Memory B cell (primary cell): ENCODE measurements around the gene NUDCD3.

Experiments
- ATAC-seq: fragments of 150-1000 bp; cut with Tn5 transposase; 2 replicates; pipeline ENCODE4 v1.10.0; 2021; ENCODE audit warnings: low read depth, mild to moderate bottlenecking, moderate library complexity
- DNase-seq, 2 donors: peaks; one replicate each; pipeline ENCODE4 v3.0.0; 2022; ENCODE audit warnings: low spot score in 2 of 2
- H3K27ac Mint-ChIP-seq: one replicate; pipeline ENCODE4 v1.8.0; 2022; ENCODE audit warnings: mild to moderate bottlenecking, moderate library complexity, mixed read lengths
- H3K27me3 Mint-ChIP-seq: one replicate; pipeline ENCODE4 v1.8.0; 2022; ENCODE audit warnings: mixed read lengths
- H3K36me3 Mint-ChIP-seq: one replicate; pipeline ENCODE4 v1.8.0; 2022; ENCODE audit warnings: mild to moderate bottlenecking, mixed read lengths
- H3K4me1 Mint-ChIP-seq: one replicate; pipeline ENCODE4 v1.8.0; 2022; ENCODE audit warnings: mixed read lengths
- H3K4me3 Mint-ChIP-seq: one replicate; pipeline ENCODE4 v1.8.0; 2022; ENCODE audit warnings: mild to moderate bottlenecking, moderate library complexity, mixed read lengths
- H3K9me3 Mint-ChIP-seq: one replicate; pipeline ENCODE4 v1.8.0; 2022; ENCODE audit warnings: mixed read lengths

Gene NUDCD3

DNA sequence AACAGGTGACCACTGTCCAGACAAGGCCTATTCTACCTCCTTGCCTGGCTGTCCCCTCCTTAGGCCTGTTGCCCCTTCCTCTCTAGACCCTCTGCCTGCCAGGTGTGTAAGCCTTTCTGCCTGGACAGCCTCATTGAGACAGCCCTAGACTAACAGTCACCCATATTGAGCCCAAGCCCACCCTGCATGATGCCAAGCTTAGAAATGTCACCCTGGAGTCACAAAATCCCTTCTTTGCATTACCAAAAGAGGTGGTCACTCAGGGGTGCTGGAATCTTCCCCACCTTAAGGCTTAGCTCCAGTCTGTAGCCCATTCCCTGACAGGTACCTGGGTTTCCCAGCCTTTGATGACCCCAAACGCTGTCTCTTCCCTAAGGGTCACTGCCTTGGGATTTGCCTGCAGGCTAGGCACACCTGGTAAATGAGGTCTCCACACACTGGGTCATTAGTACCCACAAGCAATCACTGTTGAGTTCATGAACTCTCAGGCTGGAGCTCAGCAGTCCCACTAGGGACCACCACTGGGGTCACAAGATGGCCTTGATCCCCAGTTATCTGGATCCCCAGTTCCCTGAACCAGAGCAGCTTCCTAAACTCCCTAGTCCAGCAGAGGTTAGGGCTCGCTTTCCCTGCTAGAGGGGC, 110.1 kb downstream of the NUDCD3 start:
- ATAC-seq, result no peak
- Mint-ChIP-seq H3K9me3 (no peaks in the 10 kb centered on the region), H3K27ac (no peak overlapping the region), H3K27me3 (peaks cover 2% of the 10 kb centered on the region), H3K36me3 (peaks cover 9% of the 10 kb centered on the region), H3K4me1 (peaks cover 25% of the 10 kb centered on the region), H3K4me3 (no peak overlapping the region)
- no peak for DNase-seq

DNA sequence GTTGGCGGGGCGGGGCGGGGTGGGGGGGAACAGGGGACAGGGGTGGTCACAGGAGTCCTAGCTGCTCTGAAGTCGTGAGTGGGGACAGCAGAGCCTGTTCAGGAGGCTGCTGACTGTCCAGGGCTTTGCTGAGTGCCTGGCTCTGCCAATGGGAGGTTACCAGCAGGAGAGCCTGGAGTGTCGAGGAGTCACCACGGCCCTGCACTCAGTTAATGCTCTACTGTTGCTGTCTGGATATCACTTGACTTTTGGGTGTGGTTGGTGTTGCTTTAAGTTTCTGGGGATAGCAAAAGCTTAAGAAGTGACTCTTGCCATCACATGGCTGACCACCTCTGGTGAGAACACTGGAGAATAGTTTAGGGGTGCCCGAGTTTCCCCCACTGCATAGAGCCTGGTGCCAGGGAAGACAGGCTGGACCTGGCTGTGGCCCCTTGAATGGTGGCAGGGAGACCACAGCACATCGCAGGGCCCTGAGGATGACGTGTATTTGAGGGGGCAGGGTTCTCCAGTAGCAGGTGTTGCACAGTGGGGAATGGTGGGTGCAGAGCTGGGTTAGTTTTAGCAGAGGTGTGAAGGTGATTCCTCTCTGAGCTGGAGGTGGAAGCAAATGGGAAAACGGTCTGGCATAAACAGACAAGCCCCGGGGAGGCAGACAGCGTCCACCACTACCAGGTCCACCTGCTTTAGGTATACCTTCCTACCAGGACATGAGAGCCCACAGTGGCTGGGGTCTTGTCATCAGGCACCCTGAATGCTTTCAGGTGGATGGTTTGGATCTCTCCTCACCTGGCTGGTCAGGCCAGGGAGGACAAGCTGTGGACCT, 110.9 kb downstream of the NUDCD3 start:
- Mint-ChIP-seq H3K4me3 (no peak overlapping the region), H3K27ac (no peak overlapping the region), H3K27me3 (peaks cover 2% of the 10 kb centered on the region), H3K4me1 (peaks cover 25% of the 10 kb centered on the region), H3K9me3 (no peaks in the 10 kb centered on the region), H3K36me3 (peaks cover 4% of the 10 kb centered on the region)
- ATAC-seq, result no peak
- DNase-seq, result no peak

DNA sequence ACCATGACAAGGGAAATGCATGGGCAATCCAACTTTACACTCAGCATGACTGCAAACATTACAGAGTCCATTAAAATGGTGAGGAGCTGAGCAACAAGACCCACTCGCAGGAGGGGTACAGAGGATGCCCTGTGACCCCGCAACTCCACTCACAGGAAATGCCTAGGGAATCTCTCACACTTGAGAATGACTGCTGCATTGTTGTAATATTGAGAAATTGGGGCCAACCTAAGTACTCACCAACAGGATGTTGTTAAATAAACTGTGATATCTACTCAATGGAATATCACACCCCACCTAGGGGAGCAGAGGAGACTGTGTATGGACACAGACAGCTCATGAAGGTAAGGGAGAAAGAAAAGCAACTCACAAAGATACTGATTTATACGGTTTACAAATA, 111.7 kb downstream of the NUDCD3 start:
- Mint-ChIP-seq H3K36me3 (peaks cover 3% of the 10 kb centered on the region), H3K9me3 (no peaks in the 10 kb centered on the region), H3K27ac (peak overlapping the region; percentile 70), H3K4me3 (no peak overlapping the region), H3K4me1 (peaks cover 25% of the 10 kb centered on the region), H3K27me3 (peaks cover 4% of the 10 kb centered on the region)
- ATAC-seq, result no peak
- no peak for DNase-seq

DNA sequence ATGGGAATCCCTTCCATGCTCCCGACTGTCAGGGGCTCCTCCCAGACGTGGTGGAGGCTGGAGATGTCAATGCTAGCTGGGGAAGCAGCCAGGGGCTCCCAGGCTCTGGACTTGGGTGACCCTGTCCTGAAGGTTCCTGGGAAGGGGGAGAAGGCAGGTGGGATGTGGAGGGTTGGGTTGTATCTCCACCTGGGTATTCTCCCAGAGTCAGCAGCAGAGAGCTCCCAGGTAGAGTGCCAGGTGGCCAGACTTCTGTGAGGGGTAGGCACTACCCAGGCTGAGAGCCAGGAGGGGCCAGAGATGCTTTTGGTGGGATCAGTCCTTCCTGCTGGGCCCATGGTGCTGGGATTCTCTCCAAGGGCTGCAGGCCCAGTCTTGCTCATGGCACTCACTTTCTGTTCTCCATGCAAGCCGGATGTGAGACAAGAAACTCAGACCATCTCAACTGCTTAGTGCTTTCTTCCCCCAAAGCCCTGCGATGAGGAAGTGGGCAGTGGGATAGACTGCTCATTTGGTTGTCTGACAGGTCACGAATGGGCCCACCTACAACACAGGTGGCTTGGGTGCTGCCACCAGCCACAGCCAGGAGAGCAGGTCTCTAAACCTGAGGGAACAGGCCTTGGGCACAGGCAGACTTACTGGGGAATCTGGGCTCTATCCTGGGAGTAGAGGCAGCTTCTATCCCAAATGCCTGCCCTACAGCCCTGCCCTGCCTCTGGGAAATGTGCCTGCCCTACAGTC, 112.6 kb downstream of the NUDCD3 start:
- H3K27me3 Mint-ChIP-seq, result peaks cover 4% of the 10 kb centered on the region
- DNase-seq, result peak in 1 of 2 donors; percentile 24

DNA sequence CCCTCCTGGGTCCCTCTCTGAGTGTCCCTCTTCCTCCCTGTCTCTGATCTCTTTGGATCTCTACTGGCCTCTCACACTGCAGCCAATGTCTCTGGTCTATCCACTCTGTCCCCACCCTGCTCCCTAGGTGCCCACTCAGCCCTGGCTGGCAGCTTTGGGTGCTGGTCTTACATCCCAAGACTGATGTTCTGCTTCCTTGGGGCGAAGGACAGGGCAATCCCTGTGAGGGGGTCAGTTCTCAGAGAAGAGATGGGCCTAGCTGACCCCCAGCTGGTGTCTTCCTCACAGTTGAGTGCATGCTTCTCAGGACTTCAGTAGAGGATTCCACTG, 113.4 kb downstream of the NUDCD3 start:
- peaks cover 25% of the 10 kb centered on the region for H3K4me1 Mint-ChIP-seq
- H3K4me3 Mint-ChIP-seq, result no peak overlapping the region
- no peaks in the 10 kb centered on the region for H3K9me3 Mint-ChIP-seq
- no peak for DNase-seq
- peak overlapping the region; percentile 70 for H3K27ac Mint-ChIP-seq
- peaks cover 3% of the 10 kb centered on the region for H3K36me3 Mint-ChIP-seq
- H3K27me3 Mint-ChIP-seq, result peaks cover 4% of the 10 kb centered on the region
- no peak for ATAC-seq

More for the DNA sequence above, 112.6 kb downstream of the NUDCD3 start:
- peak; percentile 90 for ATAC-seq
- Mint-ChIP-seq H3K4me3 (no peak overlapping the region), H3K9me3 (no peaks in the 10 kb centered on the region), H3K27ac (peak overlapping the region; percentile 70), H3K4me1 (peaks cover 25% of the 10 kb centered on the region), H3K36me3 (peaks cover 3% of the 10 kb centered on the region)

DNA sequence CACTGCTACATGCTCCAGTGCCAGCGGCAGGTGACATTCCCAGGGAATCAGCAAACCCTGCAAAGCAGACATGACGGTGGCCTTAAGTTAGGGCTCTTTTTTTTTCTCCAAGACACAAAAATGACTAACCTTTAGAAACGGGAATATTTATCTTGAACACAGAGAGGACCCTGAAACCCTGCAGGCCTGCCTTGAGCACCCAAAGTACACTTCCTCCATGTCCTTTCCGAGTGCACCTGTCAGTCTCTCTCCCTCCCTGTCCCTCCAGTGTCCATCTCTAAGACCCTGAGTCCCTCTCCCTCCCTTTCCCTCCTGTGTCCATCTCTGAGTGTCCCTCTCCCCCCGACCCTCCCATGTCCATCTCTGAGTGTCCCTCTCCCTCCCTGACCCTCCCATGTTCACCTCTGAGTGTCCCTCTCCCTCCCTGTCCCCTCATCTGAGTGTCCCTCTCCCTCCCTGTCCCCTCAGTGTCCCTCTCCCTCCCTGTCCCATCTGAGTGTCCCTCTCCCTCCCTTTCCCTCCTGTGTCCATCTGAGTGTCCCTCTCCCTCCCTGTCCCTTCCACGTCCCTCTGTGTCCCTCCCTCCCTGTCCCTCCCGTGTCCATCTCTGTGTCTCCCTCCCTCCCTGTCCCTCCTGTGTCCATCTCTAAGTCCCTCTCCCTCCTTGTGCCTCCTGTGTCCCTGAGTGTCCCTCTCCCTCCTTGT, 113.9 kb downstream of the NUDCD3 start:
- H3K4me3 Mint-ChIP-seq, result no peak overlapping the region

DNA sequence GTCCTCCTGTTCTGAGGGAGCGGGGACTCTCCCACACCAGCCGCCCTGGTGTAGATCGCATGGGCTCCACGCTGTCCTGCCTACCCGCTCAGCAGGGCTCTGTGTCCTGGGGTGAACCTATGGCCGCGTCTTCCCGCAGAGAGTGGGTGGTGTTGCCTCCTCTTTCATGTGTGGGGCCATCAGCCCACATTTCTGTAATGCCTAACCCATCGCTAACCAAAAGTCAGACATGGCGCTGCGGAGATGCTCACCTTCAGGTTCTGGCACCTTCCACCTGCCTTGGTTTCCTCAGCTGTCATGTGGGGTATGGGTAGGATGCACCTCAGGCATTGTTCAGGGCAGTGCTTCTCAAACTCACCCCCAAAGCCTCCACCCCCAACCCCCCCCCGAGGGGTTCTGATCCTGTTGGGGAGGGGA, 114.5 kb downstream of the NUDCD3 start:
- peaks cover 25% of the 10 kb centered on the region for H3K4me1 Mint-ChIP-seq
- no peaks in the 10 kb centered on the region for H3K36me3 Mint-ChIP-seq
- no peaks in the 10 kb centered on the region for H3K9me3 Mint-ChIP-seq
- peaks cover 4% of the 10 kb centered on the region for H3K27me3 Mint-ChIP-seq
- no peak overlapping the region for H3K4me3 Mint-ChIP-seq
- DNase-seq (no peak), ATAC-seq (no peak)
- no peak overlapping the region for H3K27ac Mint-ChIP-seq

More for the DNA sequence above, 113.9 kb downstream of the NUDCD3 start:
- Mint-ChIP-seq H3K4me1 (peaks cover 25% of the 10 kb centered on the region), H3K36me3 (peaks cover under 1% of the 10 kb centered on the region), H3K9me3 (no peaks in the 10 kb centered on the region), H3K27me3 (peaks cover 4% of the 10 kb centered on the region), H3K27ac (peak overlapping the region; percentile 70)
- ATAC-seq (no peak), DNase-seq (no peak)

DNA sequence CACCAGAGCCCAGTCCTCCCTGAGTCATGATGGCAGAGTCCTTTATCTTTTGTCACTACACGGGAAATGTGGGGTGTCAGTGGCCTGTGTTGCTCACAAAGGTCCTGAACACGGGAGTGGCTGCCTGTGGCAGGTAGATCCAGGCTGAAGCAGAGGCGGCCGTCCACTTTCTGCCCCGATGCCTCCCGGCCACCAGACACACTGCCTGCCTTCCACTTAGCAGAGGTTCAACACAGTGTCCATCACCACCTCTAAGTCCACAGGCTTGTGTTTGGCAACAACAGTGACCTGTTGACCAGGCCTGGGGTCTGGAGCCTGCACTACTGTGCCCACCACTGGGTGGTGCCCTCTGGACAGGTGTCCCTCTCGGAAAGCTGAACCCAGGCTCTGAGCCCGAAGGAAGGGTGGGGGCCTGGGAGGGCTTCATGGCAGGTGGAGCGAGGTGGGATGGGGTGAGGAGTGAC, 115.2 kb downstream of the NUDCD3 start:
- Mint-ChIP-seq H3K4me1 (peaks cover 25% of the 10 kb centered on the region), H3K27me3 (peaks cover 4% of the 10 kb centered on the region), H3K27ac (no peak overlapping the region), H3K4me3 (no peak overlapping the region), H3K36me3 (no peaks in the 10 kb centered on the region), H3K9me3 (no peaks in the 10 kb centered on the region)
- ATAC-seq (no peak), DNase-seq (no peak)

DNA sequence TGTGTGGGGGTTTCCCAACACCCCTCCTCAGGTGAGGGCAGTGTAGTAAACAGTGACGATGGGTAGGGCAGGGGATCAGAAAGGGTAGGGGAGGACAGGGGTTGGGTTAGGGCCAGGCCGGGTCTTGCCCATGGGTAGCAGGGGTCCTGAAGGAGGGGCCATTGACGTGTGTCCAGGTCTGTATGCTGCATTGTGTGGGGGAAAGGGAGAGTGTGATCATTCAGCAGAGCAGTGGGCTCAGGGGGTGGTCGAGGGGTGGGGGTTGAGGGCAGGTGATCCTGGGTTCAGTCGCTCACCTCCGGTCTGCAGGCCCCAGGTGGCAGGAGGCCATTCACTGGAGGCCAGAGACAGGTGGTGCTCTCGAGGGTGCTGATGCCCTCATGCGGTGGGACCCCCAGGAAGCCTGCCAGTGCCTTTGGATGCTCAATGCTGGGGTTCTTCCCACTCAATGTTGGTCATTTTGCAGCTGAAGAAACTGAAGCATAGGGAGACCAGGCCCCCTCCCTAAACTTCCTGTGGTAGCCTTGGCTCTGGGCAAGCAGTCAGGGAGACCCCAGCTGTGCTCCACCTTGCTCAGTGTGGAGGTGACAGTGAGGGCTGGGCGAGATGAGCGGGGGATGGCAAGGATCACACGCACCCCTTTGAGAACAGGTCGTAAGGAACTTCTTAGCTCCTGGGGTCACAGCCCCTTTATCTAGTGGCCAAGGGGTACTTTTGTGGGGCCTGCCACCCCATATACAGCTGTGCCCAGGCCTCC, 116.3 kb downstream of the NUDCD3 start:
- ATAC-seq (no peak), DNase-seq (no peak)
- peaks cover 4% of the 10 kb centered on the region for H3K27me3 Mint-ChIP-seq
- no peaks in the 10 kb centered on the region for H3K36me3 Mint-ChIP-seq
- H3K4me1 Mint-ChIP-seq, result peaks cover 23% of the 10 kb centered on the region
- H3K27ac Mint-ChIP-seq, result no peak overlapping the region
- no peak overlapping the region for H3K4me3 Mint-ChIP-seq
- peaks cover 7% of the 10 kb centered on the region for H3K9me3 Mint-ChIP-seq

DNA sequence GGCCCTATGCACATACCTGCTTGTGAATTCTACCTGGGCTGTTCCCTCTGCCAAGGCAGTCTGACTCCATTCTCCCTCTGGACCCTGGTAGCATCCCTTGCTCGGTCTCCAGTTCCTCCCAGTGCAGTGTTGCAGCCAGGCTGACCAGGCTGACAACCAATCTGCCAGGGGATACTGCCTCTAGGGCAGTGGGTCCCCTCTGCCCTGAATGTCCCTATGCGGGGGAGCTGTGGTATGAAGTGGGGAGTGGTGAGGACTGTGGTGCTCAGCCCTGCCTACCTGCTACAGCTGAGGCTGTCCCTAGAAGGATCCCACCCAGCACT, 117.1 kb downstream of the NUDCD3 start:
- Mint-ChIP-seq H3K27ac (no peak overlapping the region), H3K36me3 (no peaks in the 10 kb centered on the region), H3K4me3 (no peak overlapping the region), H3K4me1 (peaks cover 22% of the 10 kb centered on the region), H3K27me3 (peaks cover 4% of the 10 kb centered on the region), H3K9me3 (peaks cover 10% of the 10 kb centered on the region)
- ATAC-seq (no peak), DNase-seq (no peak)

DNA sequence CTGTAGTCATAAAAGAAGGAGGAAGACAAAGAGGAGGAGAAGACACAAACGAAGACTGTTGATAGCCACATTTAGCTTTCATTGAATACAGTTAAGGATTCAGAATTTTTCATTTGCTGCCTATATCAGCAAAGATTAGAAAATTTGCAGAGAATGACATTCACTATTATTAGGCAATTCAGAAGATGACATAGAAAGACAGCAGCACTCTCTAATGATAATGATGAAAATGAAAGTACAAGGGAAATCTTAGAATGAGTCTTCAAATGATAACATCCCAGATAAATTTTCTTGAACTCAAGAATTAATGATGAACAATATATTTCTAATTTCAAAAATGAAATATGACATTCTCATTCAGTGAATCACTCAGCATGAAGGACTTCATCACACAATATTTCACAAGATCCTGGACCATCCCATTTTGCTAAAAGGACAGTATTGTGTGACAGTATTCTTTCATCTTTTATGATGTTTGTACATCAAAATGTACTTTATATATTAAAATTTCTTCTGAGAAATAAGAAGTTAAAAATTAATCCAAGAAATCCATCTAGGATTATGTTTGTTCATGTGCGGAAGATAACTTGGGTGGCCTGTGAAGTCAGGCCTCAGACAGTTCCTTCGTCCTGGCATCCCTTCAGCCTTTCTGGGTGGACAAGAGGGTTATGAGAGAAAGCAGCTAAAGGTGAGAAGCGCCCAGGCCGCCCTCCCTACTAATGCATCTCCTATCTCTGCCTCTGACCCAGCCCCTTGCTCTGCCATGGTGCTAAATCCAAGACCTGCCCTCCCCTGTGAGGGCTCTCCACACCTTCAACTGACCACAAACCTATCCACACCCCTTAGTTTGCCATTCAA, 117.7 kb downstream of the NUDCD3 start:
- peaks cover 16% of the 10 kb centered on the region for H3K4me1 Mint-ChIP-seq
- no peak for DNase-seq
- no peak for ATAC-seq
- peaks cover 10% of the 10 kb centered on the region for H3K9me3 Mint-ChIP-seq
- no peaks in the 10 kb centered on the region for H3K36me3 Mint-ChIP-seq
- no peak overlapping the region for H3K4me3 Mint-ChIP-seq
- peaks cover 6% of the 10 kb centered on the region for H3K27me3 Mint-ChIP-seq
- no peak overlapping the region for H3K27ac Mint-ChIP-seq

DNA sequence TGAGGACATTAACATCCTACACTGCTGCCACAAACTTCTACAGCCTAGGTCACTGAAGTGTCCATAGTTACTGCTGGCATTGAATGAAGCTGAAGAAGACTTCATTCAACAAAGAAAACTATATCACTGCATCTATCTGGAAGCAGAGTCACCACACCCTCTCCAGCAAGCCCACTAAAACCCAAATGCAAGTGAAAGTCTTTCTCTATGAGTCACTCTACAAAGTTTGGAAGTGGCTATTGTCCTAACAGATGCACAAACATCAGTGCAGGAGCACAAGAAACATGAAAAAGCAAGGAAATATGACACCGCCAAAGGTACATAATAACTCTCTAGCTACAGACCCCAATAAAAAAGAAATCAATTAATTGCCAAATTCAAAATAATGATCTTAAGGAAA, 121.6 kb downstream of the NUDCD3 start:
- Mint-ChIP-seq H3K36me3 (no peaks in the 10 kb centered on the region), H3K27ac (no peak overlapping the region), H3K4me3 (no peak overlapping the region), H3K27me3 (peaks cover 8% of the 10 kb centered on the region), H3K9me3 (peaks cover 10% of the 10 kb centered on the region), H3K4me1 (peaks cover 2% of the 10 kb centered on the region)
- DNase-seq, result no peak
- no peak for ATAC-seq

DNA sequence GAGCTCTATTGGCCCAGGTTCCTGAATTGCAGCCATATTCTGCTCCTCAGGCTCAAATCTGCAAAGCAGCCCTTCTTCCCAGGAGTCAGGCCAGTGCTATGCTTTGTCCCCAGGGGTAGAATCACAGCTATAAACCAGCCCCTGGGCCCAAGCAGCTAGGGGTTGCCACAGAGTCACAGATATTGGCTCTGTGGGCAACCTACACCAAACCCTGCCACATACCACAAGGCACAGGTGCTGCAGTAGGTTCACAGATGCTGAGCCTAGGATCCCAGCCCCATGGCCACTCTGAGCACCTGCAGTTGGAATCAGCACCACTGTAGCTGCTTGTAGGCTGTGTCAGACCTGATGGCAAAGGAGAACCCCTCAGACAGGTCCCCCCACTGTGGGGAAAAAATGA, 122.0 kb downstream of the NUDCD3 start:
- DNase-seq (no peak), ATAC-seq (no peak)
- Mint-ChIP-seq H3K27me3 (peaks cover 7% of the 10 kb centered on the region), H3K36me3 (no peaks in the 10 kb centered on the region), H3K4me1 (peaks cover 2% of the 10 kb centered on the region), H3K27ac (no peak overlapping the region), H3K4me3 (no peak overlapping the region), H3K9me3 (peaks cover 10% of the 10 kb centered on the region)
